ENCODE measurements around the gene CLVS2. TPM values are rescaled to one million over a fixed set of nuclear protein-coding genes. Genes with fewer than 3 reads are reported as not detected.

CLVS2 gene
- total RNA-seq, 2 experiments from 2014 or later: not detected

- intact Hi-C loops (cut with DNase I, micrococcal nuclease): no loop called here
- Mint-ChIP-seq H3K4me3 (no peak overlapping the region), H3K27ac (no peak overlapping the region), H3K36me3 (ENCODE audit: low read depth) (no peaks in the 10 kb centered on the region), H3K9me3 (ENCODE audit: low read depth) (no peaks in the 10 kb centered on the region), H3K4me1 (no peaks in the 10 kb centered on the region), H3K27me3 (peaks cover 38% of the 10 kb centered on the region)
- ATAC-seq: no peak
- ChIA-PET POLR2A (no interaction called here), CTCF (interaction anchor here (0.5 kb wide), 1 partner anchor 12 kb away, joined by 3 read pairs; no protein-coding TSS in a partner anchor)
- no peak for DNase-seq
Observed at GRCh38 chr6:122998403-122998975, 2.5 kb downstream of the CLVS2 start.

- ChIA-PET CTCF (no interaction called here), POLR2A (no interaction called here)
- DNase-seq (no peak), ATAC-seq (no peak)
- no peak overlapping the region for H3K4me3 Mint-ChIP-seq
- no peaks in the 10 kb centered on the region for H3K36me3 Mint-ChIP-seq (ENCODE audit: low read depth)
- no peaks in the 10 kb centered on the region for H3K9me3 Mint-ChIP-seq (ENCODE audit: low read depth)
- intact Hi-C loops (cut with DNase I, micrococcal nuclease): no loop called here
- peaks cover 30% of the 10 kb centered on the region for H3K27me3 Mint-ChIP-seq
- H3K4me1 Mint-ChIP-seq: no peaks in the 10 kb centered on the region
- H3K27ac Mint-ChIP-seq: no peak overlapping the region
Observed at GRCh38 chr6:123000244-123000770, 4.3 kb downstream of the CLVS2 start.

GRCh38 chr6:123001540-123001939 lies 5.5 kb downstream of the CLVS2 start:
- Mint-ChIP-seq H3K9me3 (ENCODE audit: low read depth) (no peaks in the 10 kb centered on the region), H3K27me3 (peaks cover 22% of the 10 kb centered on the region), H3K4me1 (no peaks in the 10 kb centered on the region), H3K27ac (no peak overlapping the region), H3K4me3 (no peak overlapping the region), H3K36me3 (ENCODE audit: low read depth) (no peaks in the 10 kb centered on the region)
- intact Hi-C loops (cut with DNase I, micrococcal nuclease): no loop called here
- ChIA-PET POLR2A (no interaction called here), CTCF (no interaction called here)
- no peak for ATAC-seq
- no peak for DNase-seq

- DNase-seq (no peak), ATAC-seq (no peak)
- H3K9me3 Mint-ChIP-seq (ENCODE audit: low read depth): peaks cover 2% of the 10 kb centered on the region
- H3K4me1 Mint-ChIP-seq: no peaks in the 10 kb centered on the region
- intact Hi-C loops (cut with DNase I, micrococcal nuclease): no loop called here
- H3K27ac Mint-ChIP-seq: no peak overlapping the region
- POLR2A ChIA-PET: no interaction called here
- no peaks in the 10 kb centered on the region for H3K36me3 Mint-ChIP-seq (ENCODE audit: low read depth)
- no peak overlapping the region for H3K4me3 Mint-ChIP-seq
- H3K27me3 Mint-ChIP-seq: no peaks in the 10 kb centered on the region
- CTCF ChIA-PET: no interaction called here
Observed at GRCh38 chr6:123007885-123008284, 11.8 kb downstream of the CLVS2 start.

GRCh38 chr6:123009059-123009458 lies 13.0 kb downstream of the CLVS2 start:
- Mint-ChIP-seq H3K9me3 (ENCODE audit: low read depth) (peaks cover 2% of the 10 kb centered on the region), H3K27ac (no peak overlapping the region), H3K27me3 (no peaks in the 10 kb centered on the region), H3K4me3 (no peak overlapping the region), H3K4me1 (no peaks in the 10 kb centered on the region), H3K36me3 (ENCODE audit: low read depth) (no peaks in the 10 kb centered on the region)
- ATAC-seq: no peak
- CTCF ChIA-PET: interaction anchor here (0.6 kb wide), 1 partner anchor 408 kb away, joined by 3 read pairs; no protein-coding TSS in a partner anchor
- DNase-seq: no peak
- intact Hi-C loops (cut with DNase I, micrococcal nuclease): no loop called here
- POLR2A ChIA-PET: no interaction called here

- Mint-ChIP-seq H3K27ac (no peak overlapping the region), H3K4me3 (no peak overlapping the region), H3K27me3 (peaks cover 3% of the 10 kb centered on the region), H3K36me3 (ENCODE audit: low read depth) (no peaks in the 10 kb centered on the region), H3K4me1 (no peaks in the 10 kb centered on the region), H3K9me3 (ENCODE audit: low read depth) (peaks cover 5% of the 10 kb centered on the region)
- DNase-seq (no peak), ATAC-seq (no peak)
- CTCF ChIA-PET: no interaction called here
- POLR2A ChIA-PET: no interaction called here
- intact Hi-C loops (cut with DNase I, micrococcal nuclease): no loop called here
Observed at GRCh38 chr6:123014835-123015234, 18.8 kb downstream of the CLVS2 start.

GRCh38 chr6:123016431-123017103 lies 20.5 kb downstream of the CLVS2 start:
- H3K4me3 Mint-ChIP-seq: no peak overlapping the region
- CTCF ChIA-PET: interaction anchor here (1.1 kb wide), 1 partner anchor 21 kb away, joined by 3 read pairs; no protein-coding TSS in a partner anchor

DNA sequence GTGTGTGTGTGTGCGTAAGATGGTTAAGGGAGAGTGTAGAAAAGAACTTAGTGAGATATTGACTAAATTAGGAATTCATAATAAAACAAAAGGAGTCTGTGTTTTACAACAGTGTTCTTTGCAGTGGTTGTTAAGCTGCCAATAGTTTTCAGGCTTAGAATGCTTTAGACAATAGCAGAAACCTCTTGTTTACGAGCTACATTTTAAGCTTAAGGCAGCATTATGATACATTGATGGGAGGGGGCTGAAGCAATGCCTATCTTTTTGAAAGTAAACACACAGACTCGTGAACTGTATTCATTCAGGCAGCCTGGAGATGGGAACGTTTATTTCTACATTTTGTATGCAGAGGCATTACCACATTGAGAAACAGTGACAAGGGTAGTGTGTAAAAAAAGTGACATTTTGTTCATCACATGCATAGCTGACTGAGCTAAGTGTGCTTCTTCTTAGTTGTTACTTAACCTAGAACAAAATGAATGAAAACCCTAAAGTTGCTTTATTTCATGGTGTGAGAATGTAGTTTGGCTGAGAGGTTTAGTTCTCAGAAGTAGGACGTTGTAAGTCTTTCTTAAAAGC lies 21.2 kb downstream of the CLVS2 start:
- Mint-ChIP-seq H3K36me3 (ENCODE audit: low read depth) (no peaks in the 10 kb centered on the region), H3K27me3 (peaks cover 3% of the 10 kb centered on the region), H3K27ac (no peak overlapping the region), H3K9me3 (ENCODE audit: low read depth) (peaks cover 3% of the 10 kb centered on the region), H3K4me1 (no peaks in the 10 kb centered on the region), H3K4me3 (no peak overlapping the region)
- no peak for DNase-seq
- intact Hi-C loops (cut with DNase I, micrococcal nuclease): no loop called here
- ATAC-seq: no peak
- CTCF ChIA-PET: interaction anchor here (1.1 kb wide), 1 partner anchor 20 kb away, joined by 3 read pairs; no protein-coding TSS in a partner anchor
- POLR2A ChIA-PET: no interaction called here

More at GRCh38 chr6:123016431-123017103, 20.5 kb downstream of the CLVS2 start:
- DNase-seq: no peak
- POLR2A ChIA-PET: no interaction called here
- intact Hi-C loops (cut with DNase I, micrococcal nuclease): no loop called here
- Mint-ChIP-seq H3K9me3 (ENCODE audit: low read depth) (peaks cover 3% of the 10 kb centered on the region), H3K36me3 (ENCODE audit: low read depth) (no peaks in the 10 kb centered on the region), H3K27me3 (peaks cover 3% of the 10 kb centered on the region), H3K27ac (no peak overlapping the region), H3K4me1 (no peaks in the 10 kb centered on the region)
- no peak for ATAC-seq

- POLR2A ChIA-PET: no interaction called here
- no peak overlapping the region for H3K27ac Mint-ChIP-seq
- DNase-seq: no peak
Observed at GRCh38 chr6:123022975-123023374, 26.9 kb downstream of the CLVS2 start.

DNA sequence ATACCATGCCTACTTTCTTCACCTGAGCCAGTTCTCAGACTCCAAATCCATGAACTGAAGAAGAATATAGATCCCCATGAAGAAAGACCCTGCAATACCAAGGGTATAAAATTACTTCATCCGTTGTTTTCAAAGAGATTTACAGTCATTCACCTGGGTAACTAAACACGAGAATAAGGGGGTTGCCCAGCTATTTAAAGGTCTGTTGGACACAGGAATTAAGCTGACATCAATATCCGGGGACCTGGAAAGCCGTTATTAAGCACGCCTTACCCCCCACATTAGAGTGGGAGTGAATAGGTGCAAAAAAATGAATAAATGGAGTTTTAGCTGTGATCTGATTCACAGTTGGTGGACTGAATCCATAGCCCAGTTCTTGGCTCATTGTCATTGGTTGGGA lies 28.9 kb downstream of the CLVS2 start:
- Mint-ChIP-seq H3K4me3 (no peak overlapping the region), H3K27me3 (no peaks in the 10 kb centered on the region), H3K36me3 (ENCODE audit: low read depth) (no peaks in the 10 kb centered on the region), H3K9me3 (ENCODE audit: low read depth) (no peaks in the 10 kb centered on the region), H3K4me1 (no peaks in the 10 kb centered on the region), H3K27ac (no peak overlapping the region)
- intact Hi-C loops (cut with DNase I, micrococcal nuclease): no loop called here
- ChIA-PET POLR2A (no interaction called here), CTCF (no interaction called here)
- no peak for ATAC-seq
- DNase-seq: no peak

More at GRCh38 chr6:123022975-123023374, 26.9 kb downstream of the CLVS2 start:
- Mint-ChIP-seq H3K36me3 (ENCODE audit: low read depth) (no peaks in the 10 kb centered on the region), H3K4me1 (no peaks in the 10 kb centered on the region), H3K9me3 (ENCODE audit: low read depth) (peaks cover 3% of the 10 kb centered on the region), H3K4me3 (no peak overlapping the region), H3K27me3 (peaks cover 3% of the 10 kb centered on the region)
- CTCF ChIA-PET: no interaction called here
- no peak for ATAC-seq
- intact Hi-C loops (cut with DNase I, micrococcal nuclease): no loop called here

- no peak for ATAC-seq
- DNase-seq: no peak
- no peaks in the 10 kb centered on the region for H3K27me3 Mint-ChIP-seq
- no peak overlapping the region for H3K4me3 Mint-ChIP-seq
- no peaks in the 10 kb centered on the region for H3K4me1 Mint-ChIP-seq
- no peak overlapping the region for H3K27ac Mint-ChIP-seq
- ChIA-PET POLR2A (no interaction called here), CTCF (no interaction called here)
- H3K36me3 Mint-ChIP-seq (ENCODE audit: low read depth): no peaks in the 10 kb centered on the region
- intact Hi-C loops (cut with DNase I, micrococcal nuclease): no loop called here
- H3K9me3 Mint-ChIP-seq (ENCODE audit: low read depth): no peaks in the 10 kb centered on the region
Observed at GRCh38 chr6:123027408-123027807, 31.4 kb downstream of the CLVS2 start.

- no peaks in the 10 kb centered on the region for H3K36me3 Mint-ChIP-seq (ENCODE audit: low read depth)
- DNase-seq: no peak
- intact Hi-C loops (cut with DNase I, micrococcal nuclease): no loop called here
- no peaks in the 10 kb centered on the region for H3K27me3 Mint-ChIP-seq
- H3K9me3 Mint-ChIP-seq (ENCODE audit: low read depth): no peaks in the 10 kb centered on the region
- ChIA-PET POLR2A (no interaction called here), CTCF (no interaction called here)
- H3K4me3 Mint-ChIP-seq: no peak overlapping the region
- no peak overlapping the region for H3K27ac Mint-ChIP-seq
- no peak for ATAC-seq
- H3K4me1 Mint-ChIP-seq: no peaks in the 10 kb centered on the region
Observed at GRCh38 chr6:123028263-123028662, 32.2 kb downstream of the CLVS2 start.

Data from activated CD4-positive, alpha-beta T cell treated with anti-CD3 and anti-CD28 coated beads for 36 hours (primary cell).